ENCODE measurements around the gene THG1L. TPM values are rescaled to one million over a fixed set of nuclear protein-coding genes. Genes with fewer than 3 reads are reported as not detected.
"Not testable (repeated sequence)": the region's sequence is repeated elsewhere in the genome, so short reads cannot be mapped to it uniquely, and the experiment has no call there.

The THG1L gene
- total and polyA plus RNA-seq, 2 experiments from 2014 or later = 12.2 to 13.8 TPM

DNA sequence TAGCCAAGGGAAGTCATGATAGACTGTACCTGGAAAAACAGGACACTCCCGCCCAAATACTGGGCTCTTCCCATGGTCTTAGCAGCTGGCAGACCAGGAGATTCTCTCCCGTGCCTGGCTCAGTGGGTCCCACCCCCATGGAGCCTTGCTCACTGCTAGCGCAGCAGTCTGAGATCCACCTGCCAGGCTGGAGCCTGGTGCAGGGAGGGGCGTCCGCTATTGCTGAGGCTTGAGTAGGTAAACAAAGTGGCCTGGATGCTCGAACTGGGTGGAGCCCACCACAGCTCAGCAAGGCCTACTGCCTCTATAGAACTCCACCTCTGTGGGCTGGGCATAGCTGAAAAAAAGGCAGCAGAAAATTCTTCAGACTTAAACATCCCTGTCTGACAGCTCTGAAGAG, 10.1 kb upstream of the THG1L start:
- H3K27ac ChIP-seq (ENCODE audit: low read depth) = no peak overlapping the region
- peaks cover 3% of the 10 kb centered on the region; the same call in 1 of the 3 replicates for H3K9me3 Mint-ChIP-seq
- H3K9me2 ChIP-seq (ENCODE audit: insufficient read depth) = no peaks in the 10 kb centered on the region; the same call in 1 of the 2 replicates
- no peaks in the 10 kb centered on the region for H3K36me3 ChIP-seq (ENCODE audit: insufficient read depth)
- H3K4me3 Mint-ChIP-seq = no peak overlapping the region
- ATAC-seq (no peak), DNase-seq (ENCODE audit: low spot score) (no peak)
- H3K27ac Mint-ChIP-seq = no peak overlapping the region
- H3K27me3 ChIP-seq (ENCODE audit: insufficient read depth) = no peaks in the 10 kb centered on the region
- peaks cover 5% of the 10 kb centered on the region; the same call in 2 of the 3 replicates for H3K4me1 Mint-ChIP-seq
- no peaks in the 10 kb centered on the region for H3F3A ChIP-seq (replicated peaks; ENCODE audit: low read depth)
- no peaks in the 10 kb centered on the region for H3K4me1 ChIP-seq (ENCODE audit: insufficient read depth)
- no peaks in the 10 kb centered on the region for H3K79me2 ChIP-seq (replicated peaks; ENCODE audit: insufficient read depth)
- H3K27me3 Mint-ChIP-seq (ENCODE audit: insufficient read depth, low read depth, poor library complexity) = peaks cover 4% of the 10 kb centered on the region
- H3K4me2 ChIP-seq = no peak overlapping the region
- TF ChIP-seq POLR2AphosphoS5 (IDR thresholded peaks at IDR 0.05; ENCODE audit: low read depth) (no peak), ZNF331 (CRISPR knock-in tag; IDR thresholded peaks at IDR 0.05; ENCODE audit: low read depth) (no peak), EZH2phosphoT487 (IDR thresholded peaks at IDR 0.05; ENCODE audit: unreplicated experiment) (no peak), CREB1 (CRISPR knock-in tag; IDR thresholded peaks at IDR 0.05; ENCODE audit: low read depth) (no peak), JUNB (IDR thresholded peaks at IDR 0.05; ENCODE audit: unreplicated experiment) (no peak)
- TF ChIP-seq, protein P1, sequence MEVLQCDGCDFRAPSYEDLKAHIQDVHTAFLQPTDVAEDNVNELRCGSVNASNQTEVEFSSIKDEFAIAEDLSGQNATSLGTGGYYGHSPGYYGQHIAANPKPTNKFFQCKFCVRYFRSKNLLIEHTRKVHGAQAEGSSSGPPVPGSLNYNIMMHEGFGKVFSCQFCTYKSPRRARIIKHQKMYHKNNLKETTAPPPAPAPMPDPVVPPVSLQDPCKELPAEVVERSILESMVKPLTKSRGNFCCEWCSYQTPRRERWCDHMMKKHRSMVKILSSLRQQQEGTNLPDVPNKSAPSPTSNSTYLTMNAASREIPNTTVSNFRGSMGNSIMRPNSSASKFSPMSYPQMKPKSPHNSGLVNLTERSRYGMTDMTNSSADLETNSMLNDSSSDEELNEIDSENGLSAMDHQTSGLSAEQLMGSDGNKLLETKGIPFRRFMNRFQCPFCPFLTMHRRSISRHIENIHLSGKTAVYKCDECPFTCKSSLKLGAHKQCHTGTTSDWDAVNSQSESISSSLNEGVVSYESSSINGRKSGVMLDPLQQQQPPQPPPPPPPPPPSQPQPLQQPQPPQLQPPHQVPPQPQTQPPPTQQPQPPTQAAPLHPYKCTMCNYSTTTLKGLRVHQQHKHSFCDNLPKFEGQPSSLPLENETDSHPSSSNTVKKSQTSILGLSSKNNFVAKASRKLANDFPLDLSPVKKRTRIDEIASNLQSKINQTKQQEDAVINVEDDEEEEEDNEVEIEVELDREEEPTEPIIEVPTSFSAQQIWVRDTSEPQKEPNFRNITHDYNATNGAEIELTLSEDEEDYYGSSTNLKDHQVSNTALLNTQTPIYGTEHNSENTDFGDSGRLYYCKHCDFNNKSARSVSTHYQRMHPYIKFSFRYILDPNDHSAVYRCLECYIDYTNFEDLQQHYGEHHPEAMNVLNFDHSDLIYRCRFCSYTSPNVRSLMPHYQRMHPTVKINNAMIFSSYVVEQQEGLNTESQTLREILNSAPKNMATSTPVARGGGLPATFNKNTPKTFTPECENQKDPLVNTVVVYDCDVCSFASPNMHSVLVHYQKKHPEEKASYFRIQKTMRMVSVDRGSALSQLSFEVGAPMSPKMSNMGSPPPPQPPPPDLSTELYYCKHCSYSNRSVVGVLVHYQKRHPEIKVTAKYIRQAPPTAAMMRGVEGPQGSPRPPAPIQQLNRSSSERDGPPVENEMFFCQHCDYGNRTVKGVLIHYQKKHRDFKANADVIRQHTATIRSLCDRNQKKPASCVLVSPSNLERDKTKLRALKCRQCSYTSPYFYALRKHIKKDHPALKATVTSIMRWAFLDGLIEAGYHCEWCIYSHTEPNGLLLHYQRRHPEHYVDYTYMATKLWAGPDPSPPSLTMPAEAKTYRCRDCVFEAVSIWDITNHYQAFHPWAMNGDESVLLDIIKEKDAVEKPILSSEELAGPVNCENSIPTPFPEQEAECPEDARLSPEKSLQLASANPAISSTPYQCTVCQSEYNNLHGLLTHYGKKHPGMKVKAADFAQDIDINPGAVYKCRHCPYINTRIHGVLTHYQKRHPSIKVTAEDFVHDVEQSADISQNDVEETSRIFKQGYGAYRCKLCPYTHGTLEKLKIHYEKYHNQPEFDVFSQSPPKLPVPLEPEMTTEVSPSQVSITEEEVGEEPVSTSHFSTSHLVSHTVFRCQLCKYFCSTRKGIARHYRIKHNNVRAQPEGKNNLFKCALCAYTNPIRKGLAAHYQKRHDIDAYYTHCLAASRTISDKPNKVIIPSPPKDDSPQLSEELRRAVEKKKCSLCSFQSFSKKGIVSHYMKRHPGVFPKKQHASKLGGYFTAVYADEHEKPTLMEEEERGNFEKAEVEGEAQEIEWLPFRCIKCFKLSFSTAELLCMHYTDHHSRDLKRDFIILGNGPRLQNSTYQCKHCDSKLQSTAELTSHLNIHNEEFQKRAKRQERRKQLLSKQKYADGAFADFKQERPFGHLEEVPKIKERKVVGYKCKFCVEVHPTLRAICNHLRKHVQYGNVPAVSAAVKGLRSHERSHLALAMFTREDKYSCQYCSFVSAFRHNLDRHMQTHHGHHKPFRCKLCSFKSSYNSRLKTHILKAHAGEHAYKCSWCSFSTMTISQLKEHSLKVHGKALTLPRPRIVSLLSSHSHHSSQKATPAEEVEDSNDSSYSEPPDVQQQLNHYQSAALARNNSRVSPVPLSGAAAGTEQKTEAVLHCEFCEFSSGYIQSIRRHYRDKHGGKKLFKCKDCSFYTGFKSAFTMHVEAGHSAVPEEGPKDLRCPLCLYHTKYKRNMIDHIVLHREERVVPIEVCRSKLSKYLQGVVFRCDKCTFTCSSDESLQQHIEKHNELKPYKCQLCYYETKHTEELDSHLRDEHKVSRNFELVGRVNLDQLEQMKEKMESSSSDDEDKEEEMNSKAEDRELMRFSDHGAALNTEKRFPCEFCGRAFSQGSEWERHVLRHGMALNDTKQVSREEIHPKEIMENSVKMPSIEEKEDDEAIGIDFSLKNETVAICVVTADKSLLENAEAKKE (CRISPR knock-in tag; IDR thresholded peaks at IDR 0.05) = no peak
- TF ChIP-seq, protein P2, sequence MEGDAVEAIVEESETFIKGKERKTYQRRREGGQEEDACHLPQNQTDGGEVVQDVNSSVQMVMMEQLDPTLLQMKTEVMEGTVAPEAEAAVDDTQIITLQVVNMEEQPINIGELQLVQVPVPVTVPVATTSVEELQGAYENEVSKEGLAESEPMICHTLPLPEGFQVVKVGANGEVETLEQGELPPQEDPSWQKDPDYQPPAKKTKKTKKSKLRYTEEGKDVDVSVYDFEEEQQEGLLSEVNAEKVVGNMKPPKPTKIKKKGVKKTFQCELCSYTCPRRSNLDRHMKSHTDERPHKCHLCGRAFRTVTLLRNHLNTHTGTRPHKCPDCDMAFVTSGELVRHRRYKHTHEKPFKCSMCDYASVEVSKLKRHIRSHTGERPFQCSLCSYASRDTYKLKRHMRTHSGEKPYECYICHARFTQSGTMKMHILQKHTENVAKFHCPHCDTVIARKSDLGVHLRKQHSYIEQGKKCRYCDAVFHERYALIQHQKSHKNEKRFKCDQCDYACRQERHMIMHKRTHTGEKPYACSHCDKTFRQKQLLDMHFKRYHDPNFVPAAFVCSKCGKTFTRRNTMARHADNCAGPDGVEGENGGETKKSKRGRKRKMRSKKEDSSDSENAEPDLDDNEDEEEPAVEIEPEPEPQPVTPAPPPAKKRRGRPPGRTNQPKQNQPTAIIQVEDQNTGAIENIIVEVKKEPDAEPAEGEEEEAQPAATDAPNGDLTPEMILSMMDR (conservative IDR thresholded peaks at IDR 0.05; ENCODE audit: low read depth in 2 of 2) = no peak
- H4K20me1 ChIP-seq (replicated peaks; ENCODE audit: insufficient read depth) = no peaks in the 10 kb centered on the region
- H3K36me3 Mint-ChIP-seq (ENCODE audit: low read depth) = peaks cover 3% of the 10 kb centered on the region; the same call in 2 of the 3 replicates
- H2AFZ ChIP-seq = no peak overlapping the region
- no peak overlapping the region for H3K4me3 ChIP-seq

DNA sequence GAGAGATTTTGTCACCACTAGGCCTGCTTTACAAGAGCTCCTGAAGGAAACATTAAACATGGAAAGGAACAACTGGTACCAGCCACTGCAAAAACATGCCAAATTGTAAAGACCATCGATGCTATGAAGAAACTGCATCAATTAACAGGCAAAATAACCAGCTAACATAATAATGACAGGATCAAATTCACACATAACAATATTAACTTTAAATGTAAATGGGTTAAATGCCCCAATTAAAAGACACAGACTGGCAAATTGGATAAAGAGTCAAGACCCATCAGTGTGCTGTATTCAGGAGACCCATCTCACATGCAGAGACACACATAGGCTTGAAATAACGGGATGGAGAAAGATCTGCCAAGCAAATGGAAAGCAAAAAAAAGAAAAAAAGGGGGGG, 8.3 kb upstream of the THG1L start:
- not testable (repeated sequence) for H3K36me3 ChIP-seq (ENCODE audit: insufficient read depth); H3K4me1 ChIP-seq (ENCODE audit: insufficient read depth); H3K4me1 Mint-ChIP-seq; ATAC-seq; H3K9me3 Mint-ChIP-seq; H3F3A ChIP-seq (replicated peaks; ENCODE audit: low read depth); H3K9me2 ChIP-seq (ENCODE audit: insufficient read depth); H3K79me2 ChIP-seq (replicated peaks; ENCODE audit: insufficient read depth); H3K36me3 Mint-ChIP-seq (ENCODE audit: low read depth); H3K4me3 Mint-ChIP-seq; H3K27me3 Mint-ChIP-seq (ENCODE audit: insufficient read depth, low read depth, poor library complexity); H3K27ac Mint-ChIP-seq; H2AFZ ChIP-seq; H4K20me1 ChIP-seq (replicated peaks; ENCODE audit: insufficient read depth); H3K4me2 ChIP-seq; H3K4me3 ChIP-seq; DNase-seq (ENCODE audit: low spot score); H3K27me3 ChIP-seq (ENCODE audit: insufficient read depth); H3K27ac ChIP-seq (ENCODE audit: low read depth)

DNA sequence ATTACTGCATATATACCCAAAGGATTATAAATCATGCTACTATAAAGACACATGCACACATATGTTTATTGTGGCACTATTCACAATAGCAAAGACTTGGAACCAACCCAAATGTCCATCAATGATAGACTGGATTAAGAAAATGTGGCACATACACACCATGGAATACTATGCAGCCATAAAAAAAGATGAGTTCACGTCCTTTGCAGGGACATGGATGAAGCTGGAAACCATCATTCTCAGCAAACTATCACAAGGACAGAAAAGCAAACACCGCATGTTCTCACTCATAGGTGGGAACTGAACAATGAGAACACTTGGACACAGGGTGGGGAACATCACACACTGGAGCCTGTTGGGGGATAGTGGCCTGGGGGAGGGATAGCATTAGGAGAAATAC, 4.6 kb upstream of the THG1L start:
- H3K4me3 ChIP-seq; H3K36me3 ChIP-seq (ENCODE audit: insufficient read depth); DNase-seq (ENCODE audit: low spot score); ATAC-seq; H3K4me1 Mint-ChIP-seq; H3K9me2 ChIP-seq (ENCODE audit: insufficient read depth); H2AFZ ChIP-seq; H3K36me3 Mint-ChIP-seq (ENCODE audit: low read depth); H3K9me3 Mint-ChIP-seq; H3K27ac ChIP-seq (ENCODE audit: low read depth); H3K27me3 Mint-ChIP-seq (ENCODE audit: insufficient read depth, low read depth, poor library complexity); H4K20me1 ChIP-seq (replicated peaks; ENCODE audit: insufficient read depth); H3K79me2 ChIP-seq (replicated peaks; ENCODE audit: insufficient read depth); H3K4me1 ChIP-seq (ENCODE audit: insufficient read depth); H3F3A ChIP-seq (replicated peaks; ENCODE audit: low read depth); H3K27ac Mint-ChIP-seq; H3K4me2 ChIP-seq; H3K4me3 Mint-ChIP-seq; H3K27me3 ChIP-seq (ENCODE audit: insufficient read depth): not testable (repeated sequence)
